ENCODE measurements around the gene DLX6. TPM values are rescaled to one million over a fixed set of nuclear protein-coding genes. Genes with fewer than 3 reads are reported as not detected.
A peak's percentile ranks its signal among the peaks of the same experiment; 100 is the strongest.

DLX6 gene
- total RNA-seq, 1 donor from 2014 or later: 0.26 TPM

DNA sequence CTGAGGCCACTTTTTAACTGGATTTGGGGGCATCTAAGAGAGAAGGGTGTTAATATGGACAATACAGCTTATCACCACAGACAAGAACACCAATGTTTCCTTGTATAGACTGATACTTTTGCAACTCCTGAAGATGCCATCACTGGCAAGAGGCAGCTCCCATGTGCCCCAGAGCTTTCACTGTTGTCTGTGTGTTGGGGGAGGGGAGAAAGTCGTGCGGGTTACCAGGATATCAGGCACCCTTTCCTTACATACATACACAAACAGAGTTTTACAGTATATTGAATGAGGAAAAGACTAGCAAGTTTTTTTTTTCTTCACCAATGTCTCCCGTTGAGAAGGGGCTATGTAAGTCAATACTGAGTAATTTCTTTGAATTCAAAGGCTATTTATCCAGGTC, 4.1 kb upstream of the DLX6 start:
- H3K4me1 Mint-ChIP-seq: peaks cover 3% of the 10 kb centered on the region
- TF ChIP-seq, protein P1, sequence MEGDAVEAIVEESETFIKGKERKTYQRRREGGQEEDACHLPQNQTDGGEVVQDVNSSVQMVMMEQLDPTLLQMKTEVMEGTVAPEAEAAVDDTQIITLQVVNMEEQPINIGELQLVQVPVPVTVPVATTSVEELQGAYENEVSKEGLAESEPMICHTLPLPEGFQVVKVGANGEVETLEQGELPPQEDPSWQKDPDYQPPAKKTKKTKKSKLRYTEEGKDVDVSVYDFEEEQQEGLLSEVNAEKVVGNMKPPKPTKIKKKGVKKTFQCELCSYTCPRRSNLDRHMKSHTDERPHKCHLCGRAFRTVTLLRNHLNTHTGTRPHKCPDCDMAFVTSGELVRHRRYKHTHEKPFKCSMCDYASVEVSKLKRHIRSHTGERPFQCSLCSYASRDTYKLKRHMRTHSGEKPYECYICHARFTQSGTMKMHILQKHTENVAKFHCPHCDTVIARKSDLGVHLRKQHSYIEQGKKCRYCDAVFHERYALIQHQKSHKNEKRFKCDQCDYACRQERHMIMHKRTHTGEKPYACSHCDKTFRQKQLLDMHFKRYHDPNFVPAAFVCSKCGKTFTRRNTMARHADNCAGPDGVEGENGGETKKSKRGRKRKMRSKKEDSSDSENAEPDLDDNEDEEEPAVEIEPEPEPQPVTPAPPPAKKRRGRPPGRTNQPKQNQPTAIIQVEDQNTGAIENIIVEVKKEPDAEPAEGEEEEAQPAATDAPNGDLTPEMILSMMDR (conservative IDR thresholded peaks at IDR 0.05): no peak
- no peak overlapping the region for H3K4me3 Mint-ChIP-seq
- no peaks in the 10 kb centered on the region for H3K9me3 Mint-ChIP-seq
- no peak for DNase-seq (ENCODE audit: low read depth, low spot score)
- peaks cover 100% of the 10 kb centered on the region for H3K27me3 Mint-ChIP-seq (ENCODE audit: low read depth)
- peaks cover 3% of the 10 kb centered on the region for H3K36me3 Mint-ChIP-seq (ENCODE audit: low read depth)
- no peak overlapping the region for H3K27ac Mint-ChIP-seq (ENCODE audit: unreplicated experiment)

DNA sequence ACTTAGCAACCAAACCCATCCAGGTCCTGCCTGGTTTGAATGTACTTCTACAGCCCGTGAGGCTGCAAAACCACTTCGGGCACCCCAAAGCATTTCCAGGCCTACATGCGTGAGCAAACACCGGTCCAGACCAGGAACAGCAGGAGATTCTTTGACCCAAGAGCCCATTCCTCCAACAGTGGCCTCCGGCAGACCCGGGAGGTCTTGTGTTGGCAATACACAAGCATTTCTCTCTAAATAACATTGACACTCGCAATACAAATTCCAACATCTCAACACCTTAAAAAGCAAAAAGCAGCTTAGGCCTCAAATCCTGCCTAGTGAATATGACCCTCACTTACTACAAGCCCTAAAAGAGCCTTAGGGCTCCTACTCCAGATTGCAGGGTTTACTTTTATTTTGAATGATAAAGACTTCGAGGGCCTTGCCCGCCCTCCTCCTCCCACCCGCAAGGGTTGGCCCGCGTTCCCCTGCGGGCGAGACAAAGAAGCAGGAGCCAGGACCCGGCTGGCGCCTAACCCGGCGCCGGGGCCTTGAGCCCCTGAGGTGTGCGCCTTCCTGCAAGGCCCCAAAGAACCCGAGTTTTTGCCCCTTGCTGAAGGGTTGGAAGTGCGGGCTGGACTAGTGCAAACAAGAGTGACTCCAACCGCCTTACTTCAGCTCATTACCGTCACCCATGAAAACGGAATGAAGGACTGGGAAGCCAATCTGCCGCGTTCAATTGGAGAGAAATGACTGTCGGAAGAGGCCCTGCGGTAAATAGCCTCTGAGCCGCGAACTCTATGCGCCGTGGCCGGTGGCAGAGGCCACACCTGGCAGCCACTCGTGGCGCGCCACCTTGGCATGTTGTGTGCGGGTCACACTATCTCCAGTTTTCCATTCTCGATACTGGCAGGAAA, 3.4 kb upstream of the DLX6 start:
- TF ChIP-seq, protein P1 (conservative IDR thresholded peaks at IDR 0.05): no peak
- Mint-ChIP-seq H3K9me3 (no peaks in the 10 kb centered on the region), H3K27ac (ENCODE audit: unreplicated experiment) (no peak overlapping the region), H3K4me1 (peaks cover 7% of the 10 kb centered on the region), H3K27me3 (ENCODE audit: low read depth) (peaks cover 99% of the 10 kb centered on the region), H3K36me3 (ENCODE audit: low read depth) (peaks cover 3% of the 10 kb centered on the region), H3K4me3 (peak overlapping the region; percentile 7)
- DNase-seq (ENCODE audit: low read depth, low spot score): no peak

DNA sequence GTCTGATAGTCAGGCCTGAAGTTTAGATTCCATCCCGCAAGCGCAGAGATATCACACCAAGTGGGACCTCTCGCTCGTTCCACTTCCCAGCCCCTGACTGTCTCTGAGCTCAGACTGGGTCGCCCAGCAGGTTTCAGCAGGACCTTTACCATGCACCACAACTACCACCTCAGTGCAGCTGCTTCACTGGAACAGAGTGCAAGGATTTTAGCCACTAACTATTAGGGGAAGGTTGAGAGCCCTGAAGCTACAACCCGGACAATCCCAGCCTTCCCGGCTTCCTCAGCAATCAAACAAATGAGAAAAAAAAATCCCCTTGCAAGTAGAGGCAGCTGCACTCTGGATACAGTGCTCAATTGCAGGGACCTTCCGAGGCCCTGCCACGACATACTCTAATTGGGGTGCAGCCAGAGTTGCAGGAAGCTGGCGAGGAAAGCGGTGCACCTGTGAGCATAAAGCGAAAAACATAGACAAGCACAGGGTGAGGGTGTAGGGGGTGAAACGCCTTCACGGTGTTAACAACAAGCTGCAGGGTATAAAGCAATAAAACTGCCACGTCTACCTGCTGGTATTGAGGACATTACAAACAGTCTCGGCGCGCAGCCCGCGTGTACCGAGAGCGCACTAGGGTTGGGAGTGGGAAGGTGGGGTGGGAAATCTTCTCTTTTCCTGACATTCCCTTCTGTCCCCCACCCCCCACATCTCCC, 2.6 kb upstream of the DLX6 start:
- H3K9me3 Mint-ChIP-seq: no peaks in the 10 kb centered on the region
- H3K27me3 Mint-ChIP-seq (ENCODE audit: low read depth): peaks cover 99% of the 10 kb centered on the region
- H3K36me3 Mint-ChIP-seq (ENCODE audit: low read depth): peaks cover 3% of the 10 kb centered on the region
- TF ChIP-seq, protein P1 (conservative IDR thresholded peaks at IDR 0.05): no peak
- peaks cover 9% of the 10 kb centered on the region for H3K4me1 Mint-ChIP-seq
- H3K27ac Mint-ChIP-seq (ENCODE audit: unreplicated experiment): no peak overlapping the region
- no peak for DNase-seq (ENCODE audit: low read depth, low spot score)
- peak overlapping the region; percentile 13 for H3K4me3 Mint-ChIP-seq

DNA sequence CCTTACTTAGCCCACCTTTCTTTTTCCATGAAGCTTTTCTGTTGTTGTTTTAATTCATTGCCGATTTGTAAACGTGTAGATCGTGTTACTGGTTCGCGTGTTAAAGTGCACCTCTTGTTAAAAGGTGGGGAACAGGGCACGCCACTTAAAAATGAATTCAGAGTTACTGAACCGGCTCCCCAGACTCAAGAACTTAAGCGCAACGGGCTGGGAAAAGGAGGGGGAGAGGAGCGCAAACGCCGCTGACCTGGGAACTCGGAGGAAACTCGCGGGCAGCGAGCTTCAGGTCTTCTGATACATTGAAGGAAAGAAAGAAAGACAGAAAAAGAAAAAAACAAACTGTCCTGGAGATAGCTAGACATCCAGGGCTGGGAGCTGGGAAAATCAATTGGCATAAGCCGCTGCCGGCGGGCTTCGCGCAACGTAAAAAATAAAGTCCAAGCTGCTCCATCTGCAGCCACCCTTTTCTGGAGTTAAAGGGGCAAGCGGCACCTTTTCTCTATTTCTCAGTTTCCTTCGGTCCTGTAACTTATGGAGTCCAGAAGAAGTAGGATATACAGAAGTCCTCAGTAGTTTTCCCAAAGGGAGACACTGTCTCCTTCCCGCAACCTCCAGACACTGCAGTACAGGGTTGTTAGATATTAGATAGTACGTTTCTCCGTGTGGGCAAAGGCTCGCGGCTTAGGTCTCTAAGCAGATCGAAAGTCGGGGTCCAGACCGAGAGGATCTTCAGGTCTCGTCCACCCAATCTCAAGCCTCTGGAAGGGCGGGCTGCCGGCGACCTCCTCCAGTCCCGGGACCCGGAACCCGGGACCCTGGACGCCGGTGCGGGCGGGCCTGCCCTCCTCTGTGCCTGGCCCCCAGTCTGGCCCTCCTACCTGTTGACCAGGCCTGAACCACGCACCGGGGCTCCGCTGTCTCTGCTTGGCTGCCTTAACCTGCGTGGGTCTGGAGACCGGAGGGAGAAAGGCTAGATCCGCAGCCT, 1.8 kb upstream of the DLX6 start:
- H3K27me3 Mint-ChIP-seq (ENCODE audit: low read depth): peaks cover 99% of the 10 kb centered on the region
- TF ChIP-seq, protein P1 (conservative IDR thresholded peaks at IDR 0.05): no peak
- H3K4me1 Mint-ChIP-seq: peaks cover 9% of the 10 kb centered on the region
- H3K27ac Mint-ChIP-seq (ENCODE audit: unreplicated experiment): no peak overlapping the region
- H3K4me3 Mint-ChIP-seq: peak overlapping the region; percentile 54
- H3K36me3 Mint-ChIP-seq (ENCODE audit: low read depth): peaks cover 3% of the 10 kb centered on the region
- no peak for DNase-seq (ENCODE audit: low read depth, low spot score)
- no peaks in the 10 kb centered on the region for H3K9me3 Mint-ChIP-seq

All from neural crest cell (in vitro differentiated cells).